Upper lobe of left lung (tissue), 6 donors: Measurements from ENCODE around the gene MARCHF3. TPM values are rescaled to one million over a fixed set of nuclear protein-coding genes. Genes with fewer than 3 reads are reported as not detected.
A peak's percentile ranks its signal among the peaks of the same experiment; 100 is the strongest.

Experiments used
- ATAC-seq, 2 donors: fragments of 200-7000 bp; cut with Tn5 transposase; one replicate each; pipeline ENCODE4 v1.9.1; 2022; ENCODE audit warnings: mild to moderate bottlenecking in 2 of 2, moderate library complexity in 2 of 2; ENCODE audit not compliant: low FRiP score in 2 of 2
- DNase-seq, 2 donors: peaks; one replicate each; pipeline ENCODE4 v3.0.0-alpha.2; 2019 to 2020
- H3K27ac ChIP-seq, 4 donors: fragments of 200-600 bp; sonication (generic); one replicate each; pipeline ENCODE4 v1.5.1; 2016 to 2019
- H3K27me3 ChIP-seq, 4 donors: fragments of 200-600 bp; sonication (generic); one replicate each; pipeline ENCODE4 v1.5.1; 2017 to 2019
- H3K36me3 ChIP-seq, 4 donors: fragments of 200-600 bp; sonication (generic); one replicate each; pipeline ENCODE4 v1.5.1; 2016 to 2019
- H3K4me1 ChIP-seq, 4 donors: fragments of 200-600 bp; sonication (generic); one replicate each; pipeline ENCODE4 v1.5.1; 2018 to 2019
- H3K4me3 ChIP-seq, 4 donors: fragments of 200-600 bp; sonication (generic); one replicate each; pipeline ENCODE4 v1.5.1; 2017 to 2019; ENCODE audit warnings: mild to moderate bottlenecking in 2 of 4, moderate library complexity in 1 of 4
- H3K9me3 ChIP-seq, 4 donors: fragments of 200-600 bp; sonication (generic); one replicate each; pipeline ENCODE4 v1.5.1; 2018 to 2019
- CTCF ChIP-seq, 6 experiments: fragments of 450-650 bp in 4 of 6; fragments of 200-600 bp in 2 of 6; sonication (generic) in 2 of 6; IDR thresholded peaks; one replicate each; pipeline ENCODE4 v1.5.1; 2016 to 2019; ENCODE audit warnings: antibody characterized with exemption in 6 of 6
- EP300 ChIP-seq, 4 donors: sonication (generic); formaldehyde crosslinking; IDR thresholded peaks; one replicate each; pipeline ENCODE4 v1.5.1; 2017; ENCODE audit warnings: antibody characterized with exemption in 4 of 4, control low read depth in 2 of 4
- POLR2A ChIP-seq, 4 donors: fragments of 450-650 bp; IDR thresholded peaks; one replicate each; pipeline ENCODE4 v1.5.1; 2016 to 2017; ENCODE audit warnings: antibody characterized with exemption in 4 of 4, mild to moderate bottlenecking in 2 of 4
- POLR2AphosphoS5 ChIP-seq, 2 donors: sonication (generic); formaldehyde crosslinking; IDR thresholded peaks; one replicate each; pipeline ENCODE4 v1.5.1; 2017; ENCODE audit warnings: antibody characterized with exemption in 2 of 2
- WGBS, 2 donors: methylation state at CpG; one replicate each; pipeline ENCODE4 v1.1.5; 2017 to 2018; 5-methylcytosine and 5-hydroxymethylcytosine counted together
- total RNA-seq, 6 donors: library from RNA; depleted of rRNA in 4 of 6; stranded (reverse); fragments of >200 nt in 4 of 6; gene quantifications; one replicate each; pipeline versions ENCODE4 v1.1.0 to v1.2.1, GENCODE V29; 2016 to 2021
- donor health status: DM: no; HTN: no; CAD: no; lungs with moderate emphysema.
- donor health status: DM: no; HTN: yes; CAD: no; lungs with severe emphysema.

The MARCHF3 gene
- total RNA-seq, 6 donors from 2014 or later = 2.1 to 16.2 (median 6.7) TPM

- Histone ChIP-seq H3K9me3 (no peaks in the 10 kb centered on the region), H3K27me3 (no peaks in the 10 kb centered on the region), H3K4me3 (no peak overlapping the region), H3K4me1 (peaks cover 15 to 34% (median 23%) of the 10 kb centered on the region in 4 donors), H3K27ac (peak overlapping the region in 3 of 4 donors; percentile 9 to 33 (median 27)), H3K36me3 (no peaks in the 10 kb centered on the region)
- TF ChIP-seq CTCF (IDR thresholded peaks at IDR 0.05) (no peak), EP300 (IDR thresholded peaks at IDR 0.05) (no peak), POLR2AphosphoS5 (IDR thresholded peaks at IDR 0.05) (no peak), POLR2A (IDR thresholded peaks at IDR 0.05) (no peak)
- ATAC-seq (no peak), DNase-seq (no peak)
- WGBS, 2 donors = 27 to 42% methylated on average over 4 of the region's 4 CpGs
These were observed 58.1 kb downstream of the MARCHF3 start for GRCh38 chr5:126972062-126972895.

GRCh38 chr5:126971455-126972031, 58.8 kb downstream of the MARCHF3 start:
- Histone ChIP-seq H3K4me1 (peaks cover 15 to 34% (median 23%) of the 10 kb centered on the region in 4 donors), H3K27ac (no peak overlapping the region), H3K36me3 (no peaks in the 10 kb centered on the region), H3K4me3 (no peak overlapping the region), H3K27me3 (no peaks in the 10 kb centered on the region), H3K9me3 (no peaks in the 10 kb centered on the region)
- ATAC-seq (no peak), DNase-seq (no peak)
- WGBS, 2 donors = 83 to 91% methylated on average over 1 of the region's 1 CpG
- TF ChIP-seq POLR2A (IDR thresholded peaks at IDR 0.05) = no peak
- TF ChIP-seq CTCF (IDR thresholded peaks at IDR 0.05) = no peak
- TF ChIP-seq EP300 (IDR thresholded peaks at IDR 0.05) = no peak
- no peak for TF ChIP-seq POLR2AphosphoS5 (IDR thresholded peaks at IDR 0.05)

- Histone ChIP-seq H3K36me3 (no peaks in the 10 kb centered on the region), H3K27me3 (no peaks in the 10 kb centered on the region), H3K4me3 (no peak overlapping the region), H3K9me3 (no peaks in the 10 kb centered on the region), H3K4me1 (peaks cover 15 to 34% (median 23%) of the 10 kb centered on the region in 4 donors), H3K27ac (no peak overlapping the region)
- DNase-seq = no peak
- TF ChIP-seq EP300 (IDR thresholded peaks at IDR 0.05) (no peak), POLR2A (IDR thresholded peaks at IDR 0.05) (no peak), CTCF (IDR thresholded peaks at IDR 0.05) (no peak), POLR2AphosphoS5 (IDR thresholded peaks at IDR 0.05) (no peak)
- WGBS, 2 donors = 29 to 39% methylated on average over 2 of the region's 2 CpGs
- peak in 1 of 2 donors; percentile 72 for ATAC-seq
These were observed 59.8 kb downstream of the MARCHF3 start for GRCh38 chr5:126970517-126971017.

- Histone ChIP-seq H3K27ac (no peak overlapping the region), H3K4me3 (no peak overlapping the region), H3K4me1 (peaks cover 15 to 34% (median 23%) of the 10 kb centered on the region in 4 donors), H3K9me3 (no peaks in the 10 kb centered on the region), H3K27me3 (no peaks in the 10 kb centered on the region), H3K36me3 (no peaks in the 10 kb centered on the region)
- no peak for ATAC-seq
- TF ChIP-seq POLR2AphosphoS5 (IDR thresholded peaks at IDR 0.05) (no peak), CTCF (IDR thresholded peaks at IDR 0.05) (no peak), POLR2A (IDR thresholded peaks at IDR 0.05) (no peak), EP300 (IDR thresholded peaks at IDR 0.05) (no peak)
- WGBS, 2 donors = 91 to 95% methylated on average over 2 of the region's 2 CpGs
- DNase-seq = no peak
These were observed 60.8 kb downstream of the MARCHF3 start for GRCh38 chr5:126969548-126969947.
